GM20000 (cell line): Measurements from ENCODE around the gene TRHDE.

Experiments used
- DNase-seq: peaks from one replicate; pipeline ENCODE4 v3.0.0; 2012; ENCODE audit warnings: low spot score
- TF ChIP-seq, protein P1 (sequence below): IDR thresholded peaks from 2 replicates; pipeline ENCODE4 v1.5.1; 2012; ENCODE audit warnings: mild to moderate bottlenecking, control low read depth; ENCODE audit errors: extremely low read depth, missing control alignments

Gene TRHDE, protein sequence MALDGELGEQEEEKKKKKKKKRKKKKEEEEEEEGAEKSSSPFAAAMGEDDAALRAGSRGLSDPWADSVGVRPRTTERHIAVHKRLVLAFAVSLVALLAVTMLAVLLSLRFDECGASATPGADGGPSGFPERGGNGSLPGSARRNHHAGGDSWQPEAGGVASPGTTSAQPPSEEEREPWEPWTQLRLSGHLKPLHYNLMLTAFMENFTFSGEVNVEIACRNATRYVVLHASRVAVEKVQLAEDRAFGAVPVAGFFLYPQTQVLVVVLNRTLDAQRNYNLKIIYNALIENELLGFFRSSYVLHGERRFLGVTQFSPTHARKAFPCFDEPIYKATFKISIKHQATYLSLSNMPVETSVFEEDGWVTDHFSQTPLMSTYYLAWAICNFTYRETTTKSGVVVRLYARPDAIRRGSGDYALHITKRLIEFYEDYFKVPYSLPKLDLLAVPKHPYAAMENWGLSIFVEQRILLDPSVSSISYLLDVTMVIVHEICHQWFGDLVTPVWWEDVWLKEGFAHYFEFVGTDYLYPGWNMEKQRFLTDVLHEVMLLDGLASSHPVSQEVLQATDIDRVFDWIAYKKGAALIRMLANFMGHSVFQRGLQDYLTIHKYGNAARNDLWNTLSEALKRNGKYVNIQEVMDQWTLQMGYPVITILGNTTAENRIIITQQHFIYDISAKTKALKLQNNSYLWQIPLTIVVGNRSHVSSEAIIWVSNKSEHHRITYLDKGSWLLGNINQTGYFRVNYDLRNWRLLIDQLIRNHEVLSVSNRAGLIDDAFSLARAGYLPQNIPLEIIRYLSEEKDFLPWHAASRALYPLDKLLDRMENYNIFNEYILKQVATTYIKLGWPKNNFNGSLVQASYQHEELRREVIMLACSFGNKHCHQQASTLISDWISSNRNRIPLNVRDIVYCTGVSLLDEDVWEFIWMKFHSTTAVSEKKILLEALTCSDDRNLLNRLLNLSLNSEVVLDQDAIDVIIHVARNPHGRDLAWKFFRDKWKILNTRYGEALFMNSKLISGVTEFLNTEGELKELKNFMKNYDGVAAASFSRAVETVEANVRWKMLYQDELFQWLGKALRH

DNA sequence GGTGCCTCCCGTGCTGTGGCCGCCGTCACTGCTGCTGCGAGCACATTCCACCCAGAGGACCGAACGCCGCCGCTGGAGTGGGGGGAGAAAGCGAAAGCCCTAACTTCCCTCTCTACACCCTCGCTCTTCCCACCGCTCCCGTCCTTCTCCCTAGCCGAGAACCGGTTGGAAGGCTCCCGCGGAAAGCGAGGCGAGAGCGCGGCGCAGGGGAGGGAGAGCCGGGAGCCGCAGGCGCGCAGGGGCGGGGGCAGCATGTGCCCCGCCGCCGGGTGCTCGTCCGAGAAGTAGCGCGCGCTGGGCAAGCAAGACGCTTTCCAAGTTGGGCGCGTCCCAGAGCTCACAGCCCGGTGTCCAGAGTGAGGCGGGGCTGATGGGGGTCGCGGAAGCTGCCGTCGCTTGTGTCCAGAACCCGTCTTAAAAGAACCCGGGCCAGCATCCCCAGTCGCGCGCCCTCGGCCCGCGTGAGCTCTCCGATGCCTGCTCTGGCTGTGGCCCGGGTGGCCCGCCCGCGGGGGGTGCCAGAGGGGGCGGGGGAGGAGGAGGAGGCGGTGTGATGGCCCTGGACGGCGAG is at the start of gene TRHDE:
Gene TRHDE (plus strand): TSS at position 280 of the 571 bp plus-strand sequence. CDS start 274 bp downstream, at position 554.
- peak; percentile 16 for DNase-seq
- TF ChIP-seq, protein P1, sequence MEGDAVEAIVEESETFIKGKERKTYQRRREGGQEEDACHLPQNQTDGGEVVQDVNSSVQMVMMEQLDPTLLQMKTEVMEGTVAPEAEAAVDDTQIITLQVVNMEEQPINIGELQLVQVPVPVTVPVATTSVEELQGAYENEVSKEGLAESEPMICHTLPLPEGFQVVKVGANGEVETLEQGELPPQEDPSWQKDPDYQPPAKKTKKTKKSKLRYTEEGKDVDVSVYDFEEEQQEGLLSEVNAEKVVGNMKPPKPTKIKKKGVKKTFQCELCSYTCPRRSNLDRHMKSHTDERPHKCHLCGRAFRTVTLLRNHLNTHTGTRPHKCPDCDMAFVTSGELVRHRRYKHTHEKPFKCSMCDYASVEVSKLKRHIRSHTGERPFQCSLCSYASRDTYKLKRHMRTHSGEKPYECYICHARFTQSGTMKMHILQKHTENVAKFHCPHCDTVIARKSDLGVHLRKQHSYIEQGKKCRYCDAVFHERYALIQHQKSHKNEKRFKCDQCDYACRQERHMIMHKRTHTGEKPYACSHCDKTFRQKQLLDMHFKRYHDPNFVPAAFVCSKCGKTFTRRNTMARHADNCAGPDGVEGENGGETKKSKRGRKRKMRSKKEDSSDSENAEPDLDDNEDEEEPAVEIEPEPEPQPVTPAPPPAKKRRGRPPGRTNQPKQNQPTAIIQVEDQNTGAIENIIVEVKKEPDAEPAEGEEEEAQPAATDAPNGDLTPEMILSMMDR: no peak

DNA sequence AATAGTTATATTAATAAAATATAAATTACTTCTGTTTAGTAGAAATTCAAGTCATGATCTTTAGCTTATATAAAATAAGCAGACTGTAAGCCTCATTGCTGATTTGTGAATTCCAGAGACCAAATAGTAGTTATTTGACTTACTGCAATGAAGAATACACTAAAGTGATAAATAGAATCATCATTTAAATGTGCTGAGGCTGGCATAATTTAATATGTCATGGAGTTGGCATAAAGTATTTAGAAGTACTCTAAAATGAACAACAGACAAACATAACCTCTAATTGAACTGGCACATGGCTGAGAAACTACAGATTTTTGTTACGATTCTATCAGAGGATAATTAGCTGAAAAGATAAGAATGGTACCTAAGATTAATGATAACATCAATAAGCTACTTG is 45.7 kb upstream of the TRHDE start:
- DNase-seq: no peak
- TF ChIP-seq, protein P1: no peak

DNA sequence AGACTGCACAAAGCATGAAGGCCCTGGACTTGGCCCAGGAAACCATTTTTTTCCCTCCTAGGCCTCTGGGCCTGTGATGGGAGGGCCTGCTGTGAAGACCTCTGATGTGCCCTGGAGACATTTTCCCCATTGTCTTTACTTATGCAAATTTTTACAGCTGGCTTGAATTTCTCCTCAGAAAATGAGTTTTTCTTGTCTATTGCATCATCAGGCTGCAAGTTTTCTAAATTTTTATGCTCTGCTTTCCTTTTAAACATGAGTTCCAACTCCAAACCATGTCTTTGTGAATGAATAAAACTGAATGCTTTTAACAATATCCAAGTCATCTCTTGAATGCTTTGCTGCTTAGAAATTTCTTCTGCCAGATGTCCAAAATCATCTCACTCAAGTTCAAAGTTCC is 43.7 kb upstream of the TRHDE start:
- TF ChIP-seq, protein P1: no peak
- DNase-seq: no peak

DNA sequence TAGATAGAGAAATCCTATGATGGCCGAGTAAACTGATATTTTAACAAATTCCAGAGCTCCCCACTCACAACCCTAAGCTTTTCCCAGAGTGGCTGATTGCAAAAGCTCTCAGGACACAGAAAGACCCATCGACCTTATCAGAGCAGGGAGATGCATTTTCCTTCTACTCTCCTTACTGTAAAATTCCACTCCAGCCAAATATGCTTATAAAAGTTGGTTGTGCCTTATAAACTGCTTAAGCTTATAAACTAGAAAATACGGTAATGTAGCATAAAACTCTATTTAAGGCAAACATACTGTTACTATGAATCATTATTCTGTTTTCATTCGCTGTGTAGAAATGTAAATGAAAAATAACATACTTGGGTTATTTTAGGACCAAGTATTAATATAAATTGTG is 41.6 kb upstream of the TRHDE start:
- TF ChIP-seq, protein P1: no peak
- no peak for DNase-seq

DNA sequence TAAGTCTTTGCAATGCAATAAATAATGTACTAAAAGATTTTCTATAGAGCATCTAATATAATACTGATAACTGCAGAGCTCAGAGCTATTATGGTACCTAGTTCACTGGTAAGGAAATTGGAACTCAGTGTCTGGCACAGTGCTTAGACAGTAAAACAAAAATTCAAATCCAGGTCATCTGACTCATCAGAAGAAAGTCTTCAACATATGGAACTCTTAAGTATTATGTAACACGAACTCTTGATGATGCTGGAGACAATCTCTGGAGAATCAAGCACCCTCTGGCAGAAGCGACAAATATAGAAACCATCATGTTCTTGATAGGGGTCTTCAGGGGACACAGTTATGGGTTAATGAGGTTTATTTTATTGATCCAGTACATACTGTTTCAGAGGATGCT is 37.3 kb upstream of the TRHDE start:
- DNase-seq: no peak
- TF ChIP-seq, protein P1: no peak

DNA sequence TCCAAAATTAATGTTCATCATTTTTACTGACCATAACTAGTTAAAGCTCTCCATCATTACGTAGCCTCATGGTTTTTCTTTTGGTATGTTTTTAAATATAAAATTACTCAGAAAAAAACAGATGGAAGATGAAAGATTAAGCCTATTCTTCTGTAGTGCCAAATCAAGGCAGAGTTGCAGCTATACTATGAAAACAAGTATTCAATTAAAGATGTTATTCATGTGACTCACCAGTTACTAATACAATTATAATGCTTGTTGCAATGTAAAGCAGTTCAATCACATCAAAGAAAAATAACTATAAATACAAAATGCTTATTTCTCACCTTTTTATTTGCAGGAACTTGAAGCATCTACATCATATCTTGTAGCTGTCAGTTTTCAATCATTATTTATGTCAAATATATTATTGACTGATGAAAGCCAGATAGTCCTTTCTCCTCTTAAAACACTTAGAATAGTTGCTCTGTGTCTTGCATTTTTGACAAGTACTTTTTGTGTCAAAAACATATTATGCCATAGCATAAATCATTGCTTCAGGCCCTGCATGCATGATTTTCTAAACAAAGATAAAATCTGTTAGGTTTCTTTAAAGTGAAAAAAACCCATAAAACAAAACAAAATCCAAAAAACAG is 36.0 kb upstream of the TRHDE start:
- no peak for DNase-seq
- TF ChIP-seq, protein P1: no peak
